Measurements from ENCODE around the gene CRK.

Gene CRK

GRCh38 chr17:1485423-1486376, 29.7 kb upstream of the CRK start:
- peak; percentile 27 to 68 for DNase-seq

DNA sequence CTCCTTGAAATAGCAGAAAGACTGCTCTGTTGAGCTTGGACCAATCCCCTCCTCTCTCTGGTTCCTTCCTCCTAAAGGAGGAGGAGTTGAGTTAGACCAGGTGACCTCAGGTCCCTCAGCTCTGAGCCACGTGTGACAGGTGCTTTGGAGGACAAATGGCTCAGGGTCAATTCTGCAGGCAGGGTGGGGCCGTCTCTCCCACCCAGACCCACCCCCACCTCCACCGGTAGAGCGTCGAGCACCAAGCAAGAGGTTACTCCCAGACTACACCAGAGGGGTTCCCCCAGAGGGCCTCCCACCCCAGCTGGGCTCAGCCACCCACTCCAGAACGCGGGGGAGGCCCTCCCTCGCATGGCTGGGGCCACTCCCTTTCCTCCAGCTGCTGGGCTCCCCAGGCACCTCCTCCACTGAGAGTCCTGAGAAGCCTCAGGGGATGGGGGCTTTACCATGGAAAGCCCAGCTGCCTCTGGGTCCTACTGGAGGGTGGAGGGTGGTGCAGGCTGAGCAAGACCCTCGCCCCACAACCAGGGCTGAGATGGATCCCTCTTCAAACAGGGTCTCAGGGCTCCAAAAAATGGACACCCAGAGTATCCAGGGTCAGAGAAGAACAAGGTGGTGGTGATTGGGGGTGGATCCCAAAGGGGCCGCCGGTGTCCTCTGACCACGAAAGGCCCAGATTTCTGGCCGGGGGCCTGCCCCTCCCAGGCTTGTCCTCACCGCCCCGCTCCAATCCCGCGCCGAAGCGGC, 28.8 kb upstream of the CRK start:
- DNase-seq = peak; percentile 69 to 75

GRCh38 chr17:1484060-1484535, 28.1 kb upstream of the CRK start:
- DNase-seq = no peak

- no peak for DNase-seq
These were observed 26.6 kb upstream of the CRK start for GRCh38 chr17:1482680-1483079.

DNA sequence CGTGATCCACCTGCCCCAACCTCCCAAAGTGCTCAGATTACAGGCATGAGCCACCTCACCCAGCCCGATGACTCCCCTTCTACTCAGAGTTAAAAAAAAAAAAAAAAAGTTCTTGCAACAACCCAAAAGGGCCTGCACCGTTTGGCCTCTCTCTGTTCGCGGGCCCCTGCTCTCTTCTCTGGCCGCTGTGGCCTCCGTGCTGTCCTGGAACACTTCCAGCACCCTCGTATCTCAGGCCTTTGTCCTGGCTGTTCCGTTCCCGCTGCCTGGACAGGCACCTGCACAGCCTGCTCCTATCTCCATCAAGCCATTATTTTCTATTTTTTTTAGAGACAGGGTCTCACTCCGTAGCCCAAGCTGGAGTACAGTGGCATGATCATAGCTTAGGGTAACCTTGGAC, 25.7 kb upstream of the CRK start:
- DNase-seq = no peak

GRCh38 chr17:1480747-1481465, 24.9 kb upstream of the CRK start:
- DNase-seq = no peak

DNA sequence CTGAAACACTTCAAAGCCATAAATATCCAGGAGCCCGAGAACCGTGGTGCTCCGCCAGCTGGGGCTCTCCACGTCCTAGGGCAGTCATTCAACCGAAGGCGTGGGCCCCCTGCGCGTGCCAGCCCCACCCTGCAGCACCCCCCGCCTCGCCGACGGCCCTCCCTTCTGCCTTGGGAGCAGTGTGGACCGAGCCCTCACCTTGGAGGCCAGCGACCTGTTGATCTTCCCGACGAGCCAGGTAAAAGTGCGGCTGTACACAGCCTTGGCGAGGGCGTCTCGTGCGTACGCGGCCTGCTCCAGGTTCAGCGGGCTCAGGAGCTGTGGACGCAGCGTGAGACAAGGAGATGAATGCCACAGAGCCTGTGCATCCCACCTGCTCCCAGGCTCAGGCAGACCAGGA, 22.4 kb upstream of the CRK start:
- no peak for DNase-seq

DNA sequence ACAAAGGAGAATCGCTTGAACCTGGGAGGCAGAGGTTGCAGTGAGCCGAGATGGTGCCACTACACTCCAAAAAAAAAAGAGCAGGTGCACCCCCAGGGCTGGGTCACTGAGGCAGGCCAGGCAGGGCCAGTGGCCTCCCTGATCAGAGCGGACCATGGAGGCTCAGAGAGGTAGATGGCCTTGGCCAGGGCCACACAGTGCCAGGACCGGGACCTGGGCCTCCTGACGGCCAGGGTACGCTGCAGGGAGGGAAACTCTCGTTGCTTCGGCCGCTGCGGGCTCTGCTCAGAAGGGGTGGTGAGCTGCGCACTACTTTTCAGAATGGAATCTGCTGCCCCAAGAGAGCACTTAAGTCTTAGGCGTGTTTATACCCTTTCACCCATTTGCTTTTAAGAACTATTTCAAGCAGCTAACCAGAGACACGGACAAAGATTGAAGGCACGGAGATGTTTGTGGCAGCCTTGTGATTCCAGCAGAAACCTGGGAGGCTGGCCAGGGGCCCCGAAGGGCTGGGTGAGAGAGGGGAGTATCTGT, 19.4 kb upstream of the CRK start:
- no peak for DNase-seq

GRCh38 chr17:1474402-1475189, 18.6 kb upstream of the CRK start:
- no peak for DNase-seq

DNA sequence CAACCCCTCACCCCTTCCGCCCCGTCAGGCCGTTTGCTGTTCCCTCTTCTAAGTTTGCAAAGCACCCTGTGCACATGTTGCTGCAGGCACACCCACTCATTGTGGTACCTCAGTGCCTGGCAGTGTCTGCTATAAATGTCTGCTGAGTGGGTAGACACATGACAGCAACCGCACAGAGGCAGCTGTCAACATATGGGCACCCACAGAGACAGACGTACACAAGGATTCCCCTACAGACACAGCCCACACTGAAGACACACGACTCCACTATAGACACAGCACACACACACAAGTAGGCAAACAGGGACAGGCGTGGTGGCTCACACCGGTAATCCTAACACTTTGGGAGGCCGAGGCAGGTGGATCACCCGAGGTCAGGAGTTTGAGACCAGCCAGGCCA, 17.8 kb upstream of the CRK start:
- peak in 1 of 2 donors; percentile 35 for DNase-seq

GRCh38 chr17:1473170-1473569, 17.1 kb upstream of the CRK start:
- DNase-seq = no peak

GRCh38 chr17:1471911-1472821, 16.1 kb upstream of the CRK start:
- DNase-seq = no peak

GRCh38 chr17:1471490-1471889, 15.5 kb upstream of the CRK start:
- DNase-seq = no peak

- no peak for DNase-seq
These were observed 14.9 kb upstream of the CRK start for GRCh38 chr17:1470755-1471462.

DNA sequence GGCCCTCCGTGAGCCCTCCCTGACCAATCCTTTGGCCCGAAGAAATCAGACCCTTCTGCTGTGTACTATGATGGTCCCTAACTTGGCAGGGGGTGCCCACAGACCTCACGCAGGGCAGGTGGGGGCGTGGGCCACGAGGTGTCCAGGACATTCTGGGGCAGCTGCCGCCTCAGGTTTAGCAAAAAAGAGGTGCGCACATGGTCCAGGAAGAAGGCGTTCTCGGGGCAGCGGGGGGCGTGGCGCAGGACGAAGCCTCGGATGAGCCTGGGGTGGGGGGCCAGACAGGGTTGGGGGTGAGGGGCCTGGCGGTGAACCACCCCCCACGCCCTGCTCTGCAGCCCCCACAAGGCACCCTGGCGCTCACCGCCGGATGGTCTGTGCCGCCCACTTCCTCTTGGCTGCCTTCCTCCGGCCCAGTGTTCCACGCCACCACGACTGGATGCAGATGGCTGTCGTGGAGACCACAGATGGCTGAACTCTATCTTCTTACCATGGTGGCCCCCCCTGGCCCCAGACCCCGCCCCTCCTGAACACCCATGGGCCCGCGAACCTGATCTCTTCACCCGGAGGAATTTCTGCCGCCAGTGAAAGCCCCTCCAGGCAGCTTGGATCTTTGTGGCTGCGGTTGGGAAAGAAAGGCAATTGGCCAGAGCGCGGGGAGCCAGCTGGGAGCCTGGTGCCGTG, 14.2 kb upstream of the CRK start:
- no peak for DNase-seq

DNA sequence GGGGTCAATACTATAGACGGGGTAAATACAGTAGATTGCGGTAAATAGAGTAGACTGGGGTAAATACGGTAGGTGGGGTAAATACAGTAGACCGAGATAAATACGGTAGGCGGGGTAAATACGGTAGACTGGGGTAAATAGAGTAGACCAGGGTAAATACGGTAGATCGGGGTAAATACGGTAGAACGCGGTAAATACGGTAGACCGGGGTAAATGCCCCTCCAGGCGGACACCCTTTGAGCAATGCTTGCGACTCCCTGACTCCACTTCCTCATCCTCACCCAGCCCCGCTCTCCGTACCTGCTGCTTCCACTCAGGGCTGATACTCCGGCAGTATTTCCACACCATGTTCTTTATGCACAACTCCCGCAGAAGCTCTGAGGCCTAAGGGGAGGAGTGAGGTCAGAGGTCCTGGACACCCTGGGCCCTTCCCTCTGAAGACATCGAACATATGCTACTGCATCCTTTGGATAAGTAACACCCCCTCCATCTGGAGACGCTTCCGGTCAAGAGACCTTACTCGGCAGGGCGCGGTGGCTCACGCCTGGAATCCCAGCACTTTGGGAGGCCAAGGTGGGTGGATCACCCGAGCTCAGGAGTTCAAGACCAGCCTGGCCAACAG, 13.3 kb upstream of the CRK start:
- DNase-seq = no peak

DNA sequence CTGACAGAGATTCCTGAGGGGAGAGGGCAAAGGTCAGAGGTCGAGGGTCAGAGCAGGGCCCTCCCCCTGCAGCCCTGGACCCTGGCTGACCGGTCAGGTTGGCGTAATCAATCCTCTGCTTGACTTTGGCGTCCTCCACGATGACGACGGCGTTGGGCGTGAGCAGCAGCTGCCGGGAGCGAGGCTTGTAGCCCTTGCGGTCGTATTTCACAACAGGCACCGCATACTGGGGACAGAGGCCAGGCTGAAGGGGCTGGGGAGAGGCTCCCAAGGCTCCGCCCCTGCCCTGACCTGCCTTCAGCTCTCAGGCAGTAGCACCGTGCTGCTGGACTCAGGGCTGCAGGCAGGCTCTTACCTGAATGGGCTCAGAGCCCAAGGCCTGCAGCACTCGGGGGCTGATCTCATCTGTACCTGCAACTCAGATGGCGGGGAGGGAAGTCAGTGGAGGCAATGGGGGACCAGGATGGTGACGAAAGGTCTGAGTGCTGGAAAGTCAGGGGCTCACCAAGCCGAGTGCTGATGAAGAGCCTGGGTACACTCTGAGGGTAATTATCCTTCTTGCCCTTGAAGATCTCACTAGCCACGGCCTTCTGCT, 12.0 kb upstream of the CRK start:
- DNase-seq = peak in 1 of 2 donors; percentile 49

DNA sequence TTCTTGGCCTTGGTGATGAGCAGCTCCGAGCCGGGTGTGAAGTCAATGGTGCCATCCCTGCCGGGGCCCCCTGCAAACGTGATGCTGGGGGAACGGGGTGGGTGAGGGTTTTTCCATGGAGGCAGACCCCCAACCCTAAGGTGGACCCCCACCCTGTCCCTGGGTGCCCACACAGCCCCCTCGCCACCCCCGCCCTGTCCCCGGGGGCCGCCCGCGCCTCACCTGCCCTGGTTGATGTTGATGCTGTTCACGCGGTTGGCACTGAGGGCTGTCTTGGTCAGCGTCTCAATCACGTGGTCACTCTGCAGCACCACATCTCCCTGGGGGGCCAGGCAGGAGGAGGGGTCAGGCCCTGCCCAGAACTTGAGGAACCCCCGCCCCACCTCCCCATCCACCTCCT, 11.2 kb upstream of the CRK start:
- no peak for DNase-seq

- DNase-seq = no peak
These were observed 8.2 kb upstream of the CRK start for GRCh38 chr17:1464186-1464585.

All from CD4-positive, alpha-beta T cell treated with Interferon alpha-2 for 1 hour (primary cell).